Heart right ventricle (tissue), 16 donors: ENCODE data around the gene RAC2. TPM values are rescaled to one million over a fixed set of nuclear protein-coding genes. Genes with fewer than 3 reads are reported as not detected.

ENCODE experiments used
- ATAC-seq, 8 donors: fragments of 200-7000 bp; cut with Tn5 transposase; one replicate each; pipeline ENCODE4 v1.9.1; 2020; ENCODE audit warnings: mild to moderate bottlenecking in 8 of 8, moderate library complexity in 8 of 8, moderate number of reproducible peaks in 1 of 8
- DNase-seq, 2 donors: peaks; one replicate each; pipeline ENCODE4 v3.0.0-alpha.2; 2020
- H3K27ac ChIP-seq, 10 donors: fragments of 200-600 bp; sonication (generic) in 2 of 10; one replicate each; pipeline versions ENCODE4 v1.5.0 to v1.8.0; 2020 to 2022; ENCODE audit warnings: mild to moderate bottlenecking in 3 of 10
- H3K27me3 ChIP-seq, 7 donors: fragments of 200-600 bp; one replicate each; pipeline ENCODE4 v1.8.0; 2021 to 2022; ENCODE audit warnings: mild to moderate bottlenecking in 2 of 7
- H3K36me3 ChIP-seq, 9 donors: fragments of 200-600 bp; sonication (generic) in 1 of 9; one replicate each; pipeline versions ENCODE4 v1.5.0 to v1.8.0; 2020 to 2022; ENCODE audit warnings: mild to moderate bottlenecking in 2 of 9
- H3K4me1 ChIP-seq, 9 donors: fragments of 200-600 bp; sonication (generic) in 1 of 9; one replicate each; pipeline versions ENCODE4 v1.5.0 to v1.8.0; 2020 to 2022; ENCODE audit warnings: mild to moderate bottlenecking in 4 of 9
- H3K4me3 ChIP-seq, 10 donors: fragments of 200-600 bp; sonication (generic) in 2 of 10; one replicate each; pipeline versions ENCODE4 v1.5.0 to v1.8.0; 2020 to 2022; ENCODE audit warnings: mild to moderate bottlenecking in 7 of 10, moderate library complexity in 2 of 10
- H3K9me3 ChIP-seq, 11 donors: fragments of 200-600 bp in 10 of 11; sonication (generic) in 2 of 11; one replicate each; pipeline versions ENCODE4 v1.5.0 to v1.8.0; 2013 to 2022; ENCODE audit warnings: mild to moderate bottlenecking in 2 of 11, control low read depth in 1 of 11, moderate library complexity in 1 of 11
- CTCF ChIP-seq, 9 donors: fragments of 200-600 bp; sonication (generic) in 2 of 9; IDR thresholded peaks; one replicate each; pipeline versions ENCODE4 v1.5.0 to v1.8.0; 2021 to 2022; ENCODE audit warnings: antibody characterized with exemption in 9 of 9, mild to moderate bottlenecking in 5 of 9, moderate library complexity in 1 of 9
- WGBS, 2 donors: extraction: QIAGEN DNeasy Blood & Tissue Kit; methylation state at CpG; one replicate each; pipeline ENCODE4 v1.1.7; 2013; ENCODE audit warnings: inconsistent platforms in 1 of 2; 5-methylcytosine and 5-hydroxymethylcytosine counted together
- intact Hi-C, 10 donors: fragments of 100-400 bp; cut with DNase I; formaldehyde crosslinking; loops; one replicate each; pipeline versions ENCODE4 v1.11.1 to v1.14.2; 2022
- polyA plus RNA-seq, 2 donors: library from polyadenylated mRNA; stranded (reverse); fragments of 200-250 nt; gene quantifications; one replicate each; pipeline ENCODE4 v1.2.3, GENCODE V29; 2013
- total RNA-seq, 10 donors: library from RNA; stranded (reverse); fragmentation: NEBNext Ultra II Directional in 3 of 10; extraction: Animal tissue kit (Norgen Biotek cat#: 25700) in 3 of 10; gene quantifications; one replicate each; pipeline versions ENCODE4 v1.2.1 to v1.2.4, GENCODE V29; 2021 to 2023
- donor health status: Arrhythmogenic right ventricular cardiomyopathy.
- donor health status: ischemic (EF 13 %, LVEDD 7.1; RV severe dilation, severe dysfunction).
- donor health status: healthy with polysubstance abuse.
- donor health status: DM: no; HTN: yes; CAD: no.
- donor health status: DM: no; HTN: no; CAD: no.
- donor health status: ischemic (EF 25% LVEDD 6.9; RV normal size, moderate dysfunction).
- donor health status: ischemic (EF 25% LVEDD 5.7; RV mildly dilated, moderate dysfunction).
- donor health status: healthy.
- donor health status: DM: yes; HTN: yes; CAD: no.
- donor health status: Ischemic cardiomyopathy.
- donor health status: ischemic (EF 35%, LVEDD 5.7; RV mildly dilated, moderate dysfunction).
- donor health status: nonischemic (EF 11% LVEDD 7.7; RV severe dilation, severe dysfunction).
- donor health status: DM: yes; HTN: yes; CAD: no.
- donor health status: PGD.
- donor health status: ischemic (EF 29% LVEDD 5.4; RV normal size, mild dysfunction).
- donor health status: nonischemic (EF 23%, LVEDD 6.1; RV moderate dilation, normal function).

RAC2 gene
- total and polyA plus RNA-seq, 12 donors: 1.1 to 37.1 (median 3.5) TPM

- peak; percentile 76 to 83 for DNase-seq
- H3K4me1 ChIP-seq: peaks cover 32 to 59% (median 50%) of the 10 kb centered on the region in 9 donors
- WGBS, 2 donors: 8 to 9% methylated on average over 23 of the region's 23 CpGs
These were observed 67.5 kb downstream of the RAC2 start for GRCh38 chr22:37176464-37177061.

GRCh38 chr22:37175414-37176281, 68.4 kb downstream of the RAC2 start:
- Histone ChIP-seq H3K4me1 (peaks cover 32 to 57% (median 50%) of the 10 kb centered on the region in 9 donors), H3K27ac (peak overlapping the region in 7 of 10 donors; percentile 35 to 82 (median 44)), H3K36me3 (no peaks in the 10 kb centered on the region), H3K27me3 (no peaks in the 10 kb centered on the region), H3K9me3 (no peaks in the 10 kb centered on the region), H3K4me3 (peak overlapping the region in 3 of 10 donors; percentile 3 to 31 (median 20))
- no peak for TF ChIP-seq CTCF (IDR thresholded peaks at IDR 0.05)
- WGBS, 2 donors: 62 to 63% methylated on average over 18 of the region's 18 CpGs
- no peak for DNase-seq
- ATAC-seq: no peak
- intact Hi-C loops: no loop called here

More at GRCh38 chr22:37176464-37177061, 67.5 kb downstream of the RAC2 start:
- peak overlapping the region in 7 of 10 donors; percentile 1 to 31 (median 15) for H3K4me3 ChIP-seq
- intact Hi-C loops: no loop called here
- TF ChIP-seq CTCF (IDR thresholded peaks at IDR 0.05): peak in 2 of 9 donors; percentile 26 to 32
- peak; percentile 76 to 93 (median 90) for ATAC-seq
- peak overlapping the region; percentile 5 to 82 (median 43) for H3K27ac ChIP-seq
- no peaks in the 10 kb centered on the region for H3K36me3 ChIP-seq
- H3K9me3 ChIP-seq: no peaks in the 10 kb centered on the region
- H3K27me3 ChIP-seq: no peaks in the 10 kb centered on the region

Other genes with a start within 250 kb of the RAC2 start
- gene TST, start 224.8 kb downstream of the RAC2 start, total RNA-seq: 10 to 100 TPM; 34.1 to 87.4 (median 44.5) TPM
- gene TST, start 224.8 kb downstream of the RAC2 start, polyA plus RNA-seq: 10 to 100 TPM; 72.5 to 74.8 TPM
- 10 to 100 TPM; 27.1 to 81.2 (median 42.0) TPM for gene MPST, start 224.5 kb downstream of the RAC2 start, total RNA-seq
- gene MPST, start 224.5 kb downstream of the RAC2 start, polyA plus RNA-seq: 100 to 1,000 TPM; 160 to 192 TPM
- 10 to 100 TPM in 7 of 10 donors, 1 to 10 TPM in 3; 6.9 to 49.2 (median 13.8) TPM for gene KCTD17, start 192.5 kb downstream of the RAC2 start, total RNA-seq
- 10 to 100 TPM; 17.6 to 17.8 TPM for gene KCTD17, start 192.5 kb downstream of the RAC2 start, polyA plus RNA-seq
- gene TMPRSS6, start 134.6 kb downstream of the RAC2 start, total RNA-seq: not detected
- not detected for gene TMPRSS6, start 134.6 kb downstream of the RAC2 start, polyA plus RNA-seq
- gene IL2RB, start 94.4 kb downstream of the RAC2 start, total RNA-seq: 10 to 100 TPM in 1 of 10 donors, 1 to 10 TPM in 3, under 1 TPM in 6; 0.19 to 10.3 (median 0.75) TPM
- gene IL2RB, start 94.4 kb downstream of the RAC2 start, polyA plus RNA-seq: under 1 TPM; 0.16 to 0.22 TPM
- 1 to 10 TPM in 8 of 10 donors, under 1 TPM in 2; 0.51 to 6.4 (median 1.4) TPM for gene C1QTNF6, start 56.0 kb downstream of the RAC2 start, total RNA-seq
- 1 to 10 TPM; 2.9 to 4.1 TPM for gene C1QTNF6, start 56.0 kb downstream of the RAC2 start, polyA plus RNA-seq
- gene SSTR3, start 31.8 kb downstream of the RAC2 start, total RNA-seq: not detected
- gene SSTR3, start 31.8 kb downstream of the RAC2 start, polyA plus RNA-seq: not detected
- 10 to 100 TPM in 1 of 10 donors, 1 to 10 TPM in 9; 1.8 to 29.3 (median 4.8) TPM for gene CYTH4, start 38.2 kb upstream of the RAC2 start, total RNA-seq
- gene CYTH4, start 38.2 kb upstream of the RAC2 start, polyA plus RNA-seq: 1 to 10 TPM; 2.1 to 4.0 TPM
- under 1 TPM in 6 of 10 donors, not detected in 4; 0.04 to 0.21 (median 0.05) TPM for gene ELFN2, start 183.2 kb upstream of the RAC2 start, total RNA-seq
- gene ELFN2, start 183.2 kb upstream of the RAC2 start, polyA plus RNA-seq: under 1 TPM; under 0.01 to 0.01 TPM
- 10 to 100 TPM in 4 of 10 donors, 1 to 10 TPM in 6; 5.1 to 19.4 (median 8.5) TPM for gene MFNG, start 242.1 kb upstream of the RAC2 start, total RNA-seq
- 10 to 100 TPM in 1 of 2 donors, 1 to 10 TPM in 1; 8.9 to 15.8 TPM for gene MFNG, start 242.1 kb upstream of the RAC2 start, polyA plus RNA-seq